Suppressor macrophage treated with lipopolysaccharide for 4 hours (primary cell): ENCODE measurements around the gene SLC19A3.
"Not testable (repeated sequence)": the region's sequence is repeated elsewhere in the genome, so short reads cannot be mapped to it uniquely, and the experiment has no call there.

ENCODE experiments used
- DNase-seq: peaks from one replicate; pipeline ENCODE4 v3.0.0-alpha.2; 2020

The SLC19A3 gene

GRCh38 chr2:227717687-227718567 lies at the start of gene SLC19A3:
Gene SLC19A3 (minus strand): TSS chr2:227718028. CDS start chr2:227702318, 15,710 bp downstream.
- peak; percentile 9 for DNase-seq

GRCh38 chr2:227766373-227766883 lies 48.6 kb upstream of the SLC19A3 start:
- peak; percentile 73 for DNase-seq

GRCh38 chr2:227765788-227766372 lies 48.1 kb upstream of the SLC19A3 start:
- no peak for DNase-seq

GRCh38 chr2:227761740-227762476 lies 44.1 kb upstream of the SLC19A3 start:
- no peak for DNase-seq

GRCh38 chr2:227759411-227760118 lies 41.7 kb upstream of the SLC19A3 start:
- no peak for DNase-seq

- DNase-seq: not testable (repeated sequence)
Measured at GRCh38 chr2:227756261-227756660, 38.4 kb upstream of the SLC19A3 start.

- DNase-seq: no peak
Measured at GRCh38 chr2:227748079-227748478, 30.3 kb upstream of the SLC19A3 start.

- DNase-seq: no peak
Measured at GRCh38 chr2:227745594-227745993, 27.8 kb upstream of the SLC19A3 start, which contains the start of gene SCYGR8. Gene SCYGR8 (plus strand): TSS chr2:227745894. CDS start chr2:227745894, 0 bp downstream.

- peak; percentile 9 for DNase-seq
Measured at GRCh38 chr2:227740705-227741104, 22.9 kb upstream of the SLC19A3 start.

GRCh38 chr2:227739351-227739750 lies 21.5 kb upstream of the SLC19A3 start:
- DNase-seq: no peak

GRCh38 chr2:227728035-227728434 lies 10.2 kb upstream of the SLC19A3 start, which contains the start of gene SCYGR7:
Gene SCYGR7 (plus strand): TSS chr2:227728335. CDS start chr2:227728335, 0 bp downstream.
- DNase-seq: no peak

GRCh38 chr2:227724394-227725039 lies 6.7 kb upstream of the SLC19A3 start, which contains the start of gene SCYGR6:
Gene SCYGR6 (minus strand): TSS chr2:227724757. CDS start chr2:227724757, 0 bp downstream.
- DNase-seq: no peak

- not testable (repeated sequence) for DNase-seq
Measured at GRCh38 chr2:227722821-227723220, 5.0 kb upstream of the SLC19A3 start.

- no peak for DNase-seq
Measured at GRCh38 chr2:227720680-227721079, 2.9 kb upstream of the SLC19A3 start.

- no peak for DNase-seq
Measured at GRCh38 chr2:227719641-227720040, 1.8 kb upstream of the SLC19A3 start.

GRCh38 chr2:227716501-227716900 lies 1.3 kb downstream of the SLC19A3 start:
- DNase-seq: no peak

GRCh38 chr2:227713291-227713690 lies 4.5 kb downstream of the SLC19A3 start:
- DNase-seq: no peak

GRCh38 chr2:227710986-227711385 lies 6.8 kb downstream of the SLC19A3 start:
- DNase-seq: no peak

GRCh38 chr2:227707390-227707789 lies 10.4 kb downstream of the SLC19A3 start:
- no peak for DNase-seq

- no peak for DNase-seq
Measured at GRCh38 chr2:227706859-227707258, 11.0 kb downstream of the SLC19A3 start.

- DNase-seq: no peak
Measured at GRCh38 chr2:227703961-227704360, 13.9 kb downstream of the SLC19A3 start.

- DNase-seq: no peak
Measured at GRCh38 chr2:227703280-227703732, 14.5 kb downstream of the SLC19A3 start.
